Measurements from ENCODE around the gene MNDA.

DNA sequence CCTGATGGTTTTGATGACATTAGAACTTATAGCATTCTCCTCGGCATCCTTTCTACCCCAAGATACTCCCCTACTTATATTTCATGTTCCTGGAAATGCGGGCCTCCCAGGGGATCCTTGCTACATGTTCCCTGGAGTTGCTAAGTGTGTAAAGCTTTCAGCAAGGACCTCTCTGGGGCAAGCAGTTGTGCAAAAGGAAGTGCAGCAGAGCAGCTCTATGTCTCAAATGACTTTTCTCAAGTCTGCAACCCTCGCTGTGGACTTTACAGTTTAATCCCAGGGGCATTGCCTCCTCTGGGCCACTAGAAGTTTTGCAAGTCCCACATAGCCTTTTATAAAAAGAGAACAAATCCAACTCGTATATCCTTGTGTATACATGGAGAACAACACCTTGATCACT, 20.8 kb upstream of the MNDA start:
- TF ChIP-seq, protein P1, sequence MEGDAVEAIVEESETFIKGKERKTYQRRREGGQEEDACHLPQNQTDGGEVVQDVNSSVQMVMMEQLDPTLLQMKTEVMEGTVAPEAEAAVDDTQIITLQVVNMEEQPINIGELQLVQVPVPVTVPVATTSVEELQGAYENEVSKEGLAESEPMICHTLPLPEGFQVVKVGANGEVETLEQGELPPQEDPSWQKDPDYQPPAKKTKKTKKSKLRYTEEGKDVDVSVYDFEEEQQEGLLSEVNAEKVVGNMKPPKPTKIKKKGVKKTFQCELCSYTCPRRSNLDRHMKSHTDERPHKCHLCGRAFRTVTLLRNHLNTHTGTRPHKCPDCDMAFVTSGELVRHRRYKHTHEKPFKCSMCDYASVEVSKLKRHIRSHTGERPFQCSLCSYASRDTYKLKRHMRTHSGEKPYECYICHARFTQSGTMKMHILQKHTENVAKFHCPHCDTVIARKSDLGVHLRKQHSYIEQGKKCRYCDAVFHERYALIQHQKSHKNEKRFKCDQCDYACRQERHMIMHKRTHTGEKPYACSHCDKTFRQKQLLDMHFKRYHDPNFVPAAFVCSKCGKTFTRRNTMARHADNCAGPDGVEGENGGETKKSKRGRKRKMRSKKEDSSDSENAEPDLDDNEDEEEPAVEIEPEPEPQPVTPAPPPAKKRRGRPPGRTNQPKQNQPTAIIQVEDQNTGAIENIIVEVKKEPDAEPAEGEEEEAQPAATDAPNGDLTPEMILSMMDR (IDR thresholded peaks at IDR 0.05 in 2 of 3, conservative IDR thresholded peaks at IDR 0.05 in 1 of 3; ENCODE audit: control insufficient read depth in 2 of 3, extremely low read depth in 1 of 3, insufficient read depth in 1 of 3, low read depth in 3 of 3, low read length in 3 of 3) = no peak
- TF ChIP-seq, protein P2, sequence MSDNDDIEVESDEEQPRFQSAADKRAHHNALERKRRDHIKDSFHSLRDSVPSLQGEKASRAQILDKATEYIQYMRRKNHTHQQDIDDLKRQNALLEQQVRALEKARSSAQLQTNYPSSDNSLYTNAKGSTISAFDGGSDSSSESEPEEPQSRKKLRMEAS (IDR thresholded peaks at IDR 0.05; ENCODE audit: low read depth, low read length) = no peak
